Erythroblast (primary cell): ENCODE data around the gene GPX3.

Experiments
- GATA1 ChIP-seq: IDR thresholded peaks from 2 replicates; pipeline ENCODE4 v1.6.1; 2011; ENCODE audit warnings: low read depth, mild to moderate bottlenecking, control low read depth, low read length, moderate library complexity
- POLR2A ChIP-seq: IDR thresholded peaks from 2 replicates; pipeline ENCODE4 v1.6.1; 2011; ENCODE audit warnings: mild to moderate bottlenecking, low read length

GRCh38 chr5:151008210-151008491, 12.2 kb upstream of the GPX3 start:
- TF ChIP-seq GATA1 = no peak
- TF ChIP-seq POLR2A = no peak
